DMS 273 (cell line): ENCODE measurements around the gene TMEM238.

Experiments
- DNase-seq: peaks from one replicate; lab custom pipeline; 2025; ENCODE audit not compliant: unreplicated experiment; lab: John Stamatoyannopoulos, UW

The TMEM238 gene

GRCh38 chr19:55360902-55361301 is 23.2 kb downstream of the TMEM238 start:
- no peak for DNase-seq

GRCh38 chr19:55358943-55359908 is 24.9 kb downstream of the TMEM238 start:
- DNase-seq: peak; percentile 97

GRCh38 chr19:55358493-55358892 is 25.6 kb downstream of the TMEM238 start:
- peak; percentile 56 for DNase-seq

- DNase-seq: peak; percentile 38
Observed at GRCh38 chr19:55355213-55355821, 28.8 kb downstream of the TMEM238 start.

GRCh38 chr19:55354698-55355212 is 29.3 kb downstream of the TMEM238 start, which contains the start of gene COX6B2:
Gene COX6B2, minus strand, starts transcription at chr19:55354719. Its CDS starts 198 bp downstream, at chr19:55354521.
- DNase-seq: no peak

- DNase-seq: peak; percentile 66
Observed at GRCh38 chr19:55353803-55354697, 30.0 kb downstream of the TMEM238 start.

- no peak for DNase-seq
Observed at GRCh38 chr19:55353356-55353802, 30.7 kb downstream of the TMEM238 start.

- no peak for DNase-seq
Observed at GRCh38 chr19:55352549-55353145, 31.4 kb downstream of the TMEM238 start.

GRCh38 chr19:55352040-55352439 is 32.1 kb downstream of the TMEM238 start:
- DNase-seq: no peak

GRCh38 chr19:55350620-55351315 is 33.3 kb downstream of the TMEM238 start:
- no peak for DNase-seq

- DNase-seq: peak; percentile 47
Observed at GRCh38 chr19:55348317-55349034, 35.6 kb downstream of the TMEM238 start.

GRCh38 chr19:55347442-55348009 is 36.6 kb downstream of the TMEM238 start:
- DNase-seq: no peak

GRCh38 chr19:55346725-55347441 is 37.2 kb downstream of the TMEM238 start:
- DNase-seq: no peak

GRCh38 chr19:55345818-55346724 is 38.0 kb downstream of the TMEM238 start:
- peak; percentile 57 for DNase-seq

GRCh38 chr19:55345101-55345817 is 38.8 kb downstream of the TMEM238 start:
- no peak for DNase-seq

GRCh38 chr19:55344444-55344843 is 39.6 kb downstream of the TMEM238 start:
- DNase-seq: peak; percentile 84
